NCI-H2227 treated with DMSO at 0.1 percent for 48 hours (cell line): ENCODE measurements around the gene GDF3.
"Not testable (repeated sequence)": the region's sequence is repeated elsewhere in the genome, so short reads cannot be mapped to it uniquely, and the experiment has no call there.

Experiments
- DNase-seq: peaks from one replicate; lab custom pipeline; 2025; lab: John Stamatoyannopoulos, UW

The GDF3 gene

GRCh38 chr12:7667125-7667524 is 28.4 kb downstream of the GDF3 start:
- no peak for DNase-seq

- DNase-seq: no peak
These were observed 29.0 kb downstream of the GDF3 start for GRCh38 chr12:7666595-7666994.

GRCh38 chr12:7661741-7662140 is 33.8 kb downstream of the GDF3 start:
- DNase-seq: no peak

- DNase-seq: no peak
These were observed 39.5 kb downstream of the GDF3 start for GRCh38 chr12:7656121-7656520.

GRCh38 chr12:7650091-7650490 is 45.5 kb downstream of the GDF3 start:
- DNase-seq: no peak

GRCh38 chr12:7647071-7647470 is 48.5 kb downstream of the GDF3 start:
- no peak for DNase-seq

GRCh38 chr12:7646178-7646475 is 49.4 kb downstream of the GDF3 start:
- DNase-seq: no peak

GRCh38 chr12:7645395-7646177 is 50.0 kb downstream of the GDF3 start:
- DNase-seq: peak; percentile 6

- no peak for DNase-seq
These were observed 52.7 kb downstream of the GDF3 start for GRCh38 chr12:7642876-7643309.

GRCh38 chr12:7642287-7642686 is 53.3 kb downstream of the GDF3 start:
- DNase-seq: no peak

GRCh38 chr12:7640123-7640995 is 55.2 kb downstream of the GDF3 start:
- not testable (repeated sequence) for DNase-seq
